T-cell (primary cell): ENCODE results near the gene TSACC. TPM values are rescaled to one million over a fixed set of nuclear protein-coding genes. Genes with fewer than 3 reads are reported as not detected.
"Not testable (repeated sequence)": the region's sequence is repeated elsewhere in the genome, so short reads cannot be mapped to it uniquely, and the experiment has no call there.

ENCODE experiments used
- ATAC-seq, 4 experiments: fragments of 200-7000 bp in 3 of 4; fragments of 150-1000 bp in 1 of 4; cut with Tn5 transposase; replicated peaks in 1 of 4; 1 replicate in 3 of 4; 2 replicates in 1 of 4; pipeline ENCODE4 v1.10.0; 2021; ENCODE audit warnings: moderate library complexity in 3 of 4, mild to moderate bottlenecking in 2 of 4, moderate number of reproducible peaks in 1 of 4
- CTCF ChIA-PET, 2 donors: fragments of 300-600 bp; sonication (Branson Sonifier 250); formaldehyde crosslinking; loops; one replicate each; lab custom pipeline; 2022; ENCODE audit warnings: antibody characterized with exemption in 2 of 2; lab: Charles Lee
- POLR2A ChIA-PET, 2 donors: fragments of 300-600 bp; sonication (Branson Sonifier 250); formaldehyde crosslinking; loops; one replicate each; lab custom pipeline; 2022; ENCODE audit warnings: antibody characterized with exemption in 2 of 2; lab: Charles Lee
- DNase-seq, 35 experiments: peaks; one replicate each; pipeline versions ENCODE4 v3.0.0 to v3.0.0-alpha.2; 2013 to 2023
- H3K27ac ChIP-seq: one replicate; pipeline ENCODE4 v1.5.1; 2013; ENCODE audit warnings: low read length
- H3K27me3 ChIP-seq, 2 experiments: replicated peaks in 1 of 2; 1 replicate in 1 of 2; 2 replicates in 1 of 2; pipeline versions ENCODE4 v1.6.1 to v1.7.0; 2013; ENCODE audit warnings: low read length in 1 of 2, mixed read lengths in 1 of 2; ENCODE audit not compliant: control insufficient read depth in 2 of 2, insufficient read depth in 2 of 2; ENCODE audit errors: extremely low read depth in 1 of 2
- H3K36me3 ChIP-seq, 2 donors: 1 replicate in 1 of 2; 2 replicates in 1 of 2; pipeline versions ENCODE4 v1.6.1 to v1.7.0; 2013; ENCODE audit warnings: low read length in 1 of 2; ENCODE audit not compliant: control insufficient read depth in 2 of 2, insufficient read depth in 1 of 2; ENCODE audit errors: extremely low read depth in 1 of 2
- H3K4me1 ChIP-seq, 2 experiments: 1 replicate in 1 of 2; 2 replicates in 1 of 2; pipeline versions ENCODE4 v1.6.1 to v1.7.0; 2013; ENCODE audit warnings: low read length in 2 of 2, mixed read lengths in 1 of 2; ENCODE audit not compliant: insufficient read depth in 2 of 2, control insufficient read depth in 1 of 2; ENCODE audit errors: extremely low read depth in 1 of 2
- H3K4me3 ChIP-seq, 2 donors: 1 replicate in 1 of 2; 2 replicates in 1 of 2; pipeline versions ENCODE4 v1.5.1 to v1.7.0; 2013; ENCODE audit warnings: mild to moderate bottlenecking in 2 of 2, low read length in 1 of 2, moderate library complexity in 1 of 2; ENCODE audit not compliant: control insufficient read depth in 1 of 2; ENCODE audit errors: extremely low read depth in 1 of 2
- H3K9me3 ChIP-seq: 2 replicates; pipeline ENCODE4 v1.7.0; 2013
- H3K27ac Mint-ChIP-seq, 2 donors: one replicate each; pipeline ENCODE4 v1.8.0; 2020 to 2021; ENCODE audit warnings: mild to moderate bottlenecking in 2 of 2, mixed read lengths in 2 of 2
- H3K27me3 Mint-ChIP-seq, 2 donors: one replicate each; pipeline ENCODE4 v1.8.0; 2021 to 2022; ENCODE audit warnings: mixed read lengths in 2 of 2
- H3K36me3 Mint-ChIP-seq: one replicate; pipeline ENCODE4 v1.8.0; 2021; ENCODE audit warnings: mixed read lengths
- H3K4me1 Mint-ChIP-seq, 3 donors: one replicate each; pipeline ENCODE4 v1.8.0; 2020 to 2022; ENCODE audit warnings: mixed read lengths in 3 of 3, mild to moderate bottlenecking in 1 of 3
- H3K4me3 Mint-ChIP-seq, 3 donors: one replicate each; pipeline ENCODE4 v1.8.0; 2020 to 2022; ENCODE audit warnings: mild to moderate bottlenecking in 3 of 3, mixed read lengths in 3 of 3, moderate library complexity in 3 of 3
- H3K9me3 Mint-ChIP-seq, 3 donors: one replicate each; pipeline ENCODE4 v1.8.0; 2020 to 2022; ENCODE audit warnings: mixed read lengths in 3 of 3
- WGBS: methylation state at CpG from one replicate; pipeline ENCODE4 v1.1.5; 2013; ENCODE audit warnings: missing lambda C conversion rate; ENCODE audit not compliant: insufficient coverage; 5-methylcytosine and 5-hydroxymethylcytosine counted together
- total RNA-seq, 35 experiments: library from RNA in 6 of 35; stranded (reverse) in 6 of 35; fragments of 120-200 nt in 1 of 35; gene quantifications; one replicate each; pipeline versions ENCODE4 v1.2.1 to v1.2.4 and lab custom pipeline; 2013 to 2026

The TSACC gene
- total RNA-seq, 5 donors from 2014 or later (not counting 1 experiment from before 2014, with no cell fraction given): 0.93 TPM; not detected in 4

GRCh38 chr1:156316909-156317308 lies 21.4 kb upstream of the TSACC start:
- ChIA-PET CTCF (no interaction called here), POLR2A (no interaction called here)
- Mint-ChIP-seq H3K36me3 (peaks cover 43% of the 10 kb centered on the region), H3K4me1 (no peaks in the 10 kb centered on the region), H3K9me3 (no peaks in the 10 kb centered on the region), H3K27me3 (no peaks in the 10 kb centered on the region), H3K4me3 (no peak overlapping the region), H3K27ac (no peak overlapping the region)
- Histone ChIP-seq H3K27me3 (no peaks in the 10 kb centered on the region), H3K27ac (no peak overlapping the region), H3K4me1 (no peaks in the 10 kb centered on the region), H3K4me3 (no peak overlapping the region), H3K36me3 (peaks cover 17 to 84% of the 10 kb centered on the region in 2 donors), H3K9me3 (no peaks in the 10 kb centered on the region)
- DNase-seq (no peak), ATAC-seq (no peak)
- 97% methylated on average over 5 of the region's 7 CpGs for WGBS

DNA sequence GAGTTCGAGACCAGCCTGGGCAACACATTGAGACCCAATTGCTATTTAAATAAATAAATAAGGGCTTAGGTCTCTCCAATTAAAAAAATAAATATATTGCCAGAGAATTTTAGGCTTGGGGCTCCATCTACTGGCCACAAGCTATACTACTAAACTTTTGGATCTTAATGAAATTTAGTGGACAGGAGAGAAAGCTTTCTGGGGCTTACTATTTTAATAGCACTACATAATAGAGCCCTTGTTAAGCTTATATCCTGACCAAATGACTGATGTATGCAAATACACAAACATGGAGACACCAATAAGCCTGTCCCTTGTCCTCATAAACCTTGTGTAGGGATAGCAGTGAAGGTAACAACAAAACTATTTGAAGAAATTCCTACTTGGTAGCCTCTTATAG lies 18.7 kb upstream of the TSACC start:
- peaks cover 40% of the 10 kb centered on the region for H3K36me3 Mint-ChIP-seq
- H3K4me1 ChIP-seq: no peaks in the 10 kb centered on the region
- ChIA-PET POLR2A (interaction anchor here in 1 of 2 donors (0.7 kb wide), 1 partner anchor 14 kb away, joined by 3 read pairs; no protein-coding TSS in a partner anchor), CTCF (interaction anchor here (0.6 to 1.1 kb wide), 8 partner anchors 10 to 225 kb away, joined by 3 to 6 read pairs (median 3); partner anchors contain the start of gene GLMP (in 1 of the 2))
- H3K27ac Mint-ChIP-seq: no peak overlapping the region
- no peaks in the 10 kb centered on the region for H3K4me1 Mint-ChIP-seq
- no CpG with 5 or more reads among the region's 1 CpG for WGBS
- H3K27me3 Mint-ChIP-seq: no peaks in the 10 kb centered on the region
- ATAC-seq: no peak
- H3K9me3 Mint-ChIP-seq: no peaks in the 10 kb centered on the region
- peak in 9 of 35 experiments; percentile 10 to 48 (median 13) for DNase-seq
- no peak overlapping the region for H3K27ac ChIP-seq
- no peaks in the 10 kb centered on the region for H3K27me3 ChIP-seq
- H3K4me3 ChIP-seq: no peak overlapping the region
- peaks cover 20 to 85% of the 10 kb centered on the region in 2 donors for H3K36me3 ChIP-seq
- H3K4me3 Mint-ChIP-seq: no peak overlapping the region
- no peaks in the 10 kb centered on the region for H3K9me3 ChIP-seq

GRCh38 chr1:156320560-156320959 lies 17.8 kb upstream of the TSACC start:
- POLR2A ChIA-PET: no interaction called here
- peaks cover 44% of the 10 kb centered on the region for H3K36me3 Mint-ChIP-seq

DNA sequence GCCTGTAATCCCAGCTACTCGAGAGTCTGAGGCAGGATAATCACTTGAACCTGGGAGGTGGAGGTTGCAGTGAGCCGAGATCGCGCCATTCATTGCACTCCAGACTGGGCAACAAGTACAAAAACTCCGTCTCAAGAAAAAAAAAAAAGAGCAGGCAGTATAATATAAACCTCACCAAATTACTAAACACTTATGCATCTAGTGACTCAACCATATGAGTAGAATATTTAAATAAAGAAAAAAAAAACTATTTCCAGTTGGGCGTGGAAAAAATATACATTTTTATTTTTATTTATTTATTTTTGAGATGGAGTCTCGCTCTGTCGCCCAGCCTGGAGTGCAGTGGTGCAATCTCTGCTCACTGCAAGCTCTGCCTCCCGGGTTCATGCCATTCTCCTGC lies 15.1 kb upstream of the TSACC start:
- H3K4me3 Mint-ChIP-seq, H3K4me3 ChIP-seq, H3K27ac ChIP-seq, CTCF ChIA-PET, H3K9me3 ChIP-seq, H3K4me1 ChIP-seq, H3K27me3 Mint-ChIP-seq, POLR2A ChIA-PET, ATAC-seq, DNase-seq, H3K9me3 Mint-ChIP-seq, H3K27ac Mint-ChIP-seq, H3K4me1 Mint-ChIP-seq, H3K27me3 ChIP-seq: not testable (repeated sequence)
- peaks cover 27% of the 10 kb centered on the region for H3K36me3 Mint-ChIP-seq
- H3K36me3 ChIP-seq: peaks cover 11 to 64% of the 10 kb centered on the region in 2 donors
- WGBS: no CpG with 5 or more reads among the region's 9 CpGs

More at GRCh38 chr1:156320560-156320959, 17.8 kb upstream of the TSACC start:
- Mint-ChIP-seq H3K4me1 (no peaks in the 10 kb centered on the region), H3K27ac (no peak overlapping the region), H3K27me3 (no peaks in the 10 kb centered on the region), H3K4me3 (no peak overlapping the region), H3K9me3 (no peaks in the 10 kb centered on the region)
- Histone ChIP-seq H3K9me3 (no peaks in the 10 kb centered on the region), H3K36me3 (peaks cover 16 to 84% of the 10 kb centered on the region in 2 donors), H3K4me1 (no peaks in the 10 kb centered on the region), H3K27me3 (no peaks in the 10 kb centered on the region), H3K4me3 (no peak overlapping the region), H3K27ac (no peak overlapping the region)
- CTCF ChIA-PET: interaction anchor here in 1 of 2 donors (0.6 kb wide), 1 partner anchor 12 kb away, joined by 3 read pairs; no protein-coding TSS in a partner anchor
- ATAC-seq: no peak
- 78% methylated on average over 1 of the region's 3 CpGs for WGBS
- no peak for DNase-seq

DNA sequence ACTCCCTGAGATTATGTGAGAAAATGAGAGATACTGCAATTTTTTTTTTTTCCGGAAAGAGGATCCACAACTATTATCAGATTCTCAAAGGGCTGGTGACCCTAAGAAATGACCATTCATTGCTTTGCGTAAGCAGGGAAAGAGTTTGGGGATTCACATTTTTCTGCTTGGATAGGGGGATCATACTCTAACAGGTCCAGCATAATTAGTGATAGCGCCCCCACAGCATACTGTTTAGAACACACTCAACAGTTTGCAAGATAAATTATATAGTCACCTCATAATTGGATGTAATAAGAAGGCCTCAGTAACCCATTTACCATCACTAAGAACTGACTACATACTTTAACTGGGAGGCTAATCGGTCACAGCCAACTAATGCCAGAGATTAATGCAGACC lies 2.1 kb upstream of the TSACC start:
- H3K27ac Mint-ChIP-seq: no peak overlapping the region
- no peaks in the 10 kb centered on the region for H3K9me3 Mint-ChIP-seq
- peaks cover 15% of the 10 kb centered on the region for H3K36me3 Mint-ChIP-seq
- H3K4me3 Mint-ChIP-seq: peak overlapping the region; percentile 95 to 97 (median 97)
- ChIA-PET POLR2A (no interaction called here), CTCF (no interaction called here)
- DNase-seq: peak in 1 of 35 experiments; percentile 17
- Histone ChIP-seq H3K27ac (no peak overlapping the region), H3K4me1 (peaks cover 14 to 17% of the 10 kb centered on the region in 2 experiments), H3K36me3 (peaks cover 0 to 50% of the 10 kb centered on the region in 2 donors), H3K4me3 (no peak overlapping the region), H3K27me3 (no peaks in the 10 kb centered on the region), H3K9me3 (no peaks in the 10 kb centered on the region)
- H3K27me3 Mint-ChIP-seq: no peaks in the 10 kb centered on the region
- peaks cover 38 to 41% (median 40%) of the 10 kb centered on the region in 3 donors for H3K4me1 Mint-ChIP-seq
- ATAC-seq: no peak
- 100% methylated on average over 1 of the region's 4 CpGs for WGBS

DNA sequence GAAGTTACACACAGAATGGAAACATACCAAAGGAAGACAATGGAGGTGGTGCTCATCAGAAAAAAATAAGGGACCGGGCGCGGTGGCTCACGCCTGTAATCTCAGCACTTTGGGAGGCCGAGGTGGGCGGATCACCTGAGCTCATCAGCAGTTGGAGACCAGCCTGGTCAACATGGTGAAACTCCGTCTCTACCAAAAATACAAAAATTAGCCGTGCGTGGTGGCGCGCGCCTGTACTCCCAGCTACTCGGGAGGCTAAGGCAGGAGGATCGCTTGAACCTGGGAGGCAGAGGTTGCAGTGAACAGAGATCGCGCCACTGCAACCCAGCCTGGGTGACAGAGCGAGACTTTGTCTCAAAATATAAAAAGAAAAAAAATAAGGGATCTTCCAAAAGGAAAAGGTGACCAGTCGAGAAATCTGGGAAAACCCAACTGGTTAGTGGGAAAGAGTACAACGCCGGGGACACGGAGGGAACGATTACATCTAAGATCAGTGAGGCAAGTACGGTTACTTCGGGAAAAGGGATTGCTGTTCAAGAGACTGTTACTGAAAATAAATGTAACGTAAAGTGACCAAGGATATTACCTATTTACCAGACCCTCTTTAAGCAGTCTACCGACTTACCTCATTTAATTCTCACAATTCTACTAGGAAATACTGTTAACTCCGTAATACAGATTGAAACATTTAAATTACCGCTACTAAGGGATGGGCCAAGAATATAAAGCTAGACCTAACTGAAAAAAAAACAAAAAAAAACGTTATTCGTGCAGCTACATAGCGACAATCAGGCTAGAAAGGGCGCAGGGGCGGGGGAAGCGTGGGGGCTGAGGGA lies 1.1 kb upstream of the TSACC start:
- WGBS: 19% methylated on average over 16 of the region's 34 CpGs
- DNase-seq: no peak
- H3K36me3 Mint-ChIP-seq: peaks cover 15% of the 10 kb centered on the region
- Histone ChIP-seq H3K27ac (peak overlapping the region; percentile 44), H3K27me3 (no peaks in the 10 kb centered on the region), H3K4me1 (peaks cover 14 to 17% of the 10 kb centered on the region in 2 experiments), H3K36me3 (peaks cover 0 to 40% of the 10 kb centered on the region in 2 donors), H3K9me3 (no peaks in the 10 kb centered on the region), H3K4me3 (peak overlapping the region; percentile 90 to 97)
- H3K4me3 Mint-ChIP-seq: peak overlapping the region; percentile 95 to 97 (median 97)
- H3K9me3 Mint-ChIP-seq: no peaks in the 10 kb centered on the region
- ChIA-PET CTCF (interaction anchor here in 1 of 2 donors (0.7 to 0.8 kb wide), 2 partner anchors 49 to 55 kb away, joined by 3 to 4 read pairs; no protein-coding TSS in a partner anchor), POLR2A (interaction anchor here in 1 of 2 donors (0.6 kb wide), 1 partner anchor 375 kb away, joined by 3 read pairs; no protein-coding TSS in a partner anchor)
- ATAC-seq: no peak
- H3K27ac Mint-ChIP-seq: peak overlapping the region; percentile 97 to 100
- H3K27me3 Mint-ChIP-seq: no peaks in the 10 kb centered on the region
- peaks cover 38 to 41% (median 40%) of the 10 kb centered on the region in 3 donors for H3K4me1 Mint-ChIP-seq
